WTC11 (cell line): Measurements from ENCODE around the gene ZNF860. TPM values are rescaled to one million over a fixed set of nuclear protein-coding genes. Genes with fewer than 3 reads are reported as not detected.

Source experiments
- ATAC-seq: fragments of 200-7000 bp; cut with Tn5 transposase; 2 replicates; pipeline ENCODE4 v1.10.0; 2021; ENCODE audit warnings: mild to moderate bottlenecking, moderate library complexity
- CTCF ChIA-PET: fragments of 300-600 bp; sonication (Branson Sonifier 250); formaldehyde crosslinking; loops from one replicate; lab custom pipeline; 2021; ENCODE audit warnings: antibody characterized with exemption; lab: Charles Lee
- POLR2A ChIA-PET: fragments of 350-600 bp; sonication (Branson Sonifier 250); formaldehyde crosslinking; loops from one replicate; lab custom pipeline; 2021; ENCODE audit warnings: antibody characterized with exemption; lab: Charles Lee
- DNase-seq: peaks from one replicate; pipeline ENCODE4 v3.0.0; 2021; ENCODE audit warnings: low spot score
- H3K27ac Mint-ChIP-seq: 2 replicates; pipeline ENCODE4 v1.8.0; 2021; ENCODE audit warnings: mixed read lengths
- H3K27me3 Mint-ChIP-seq: 2 replicates; pipeline ENCODE4 v1.8.0; 2021; ENCODE audit warnings: low read depth, mild to moderate bottlenecking, moderate library complexity, mixed read lengths
- H3K36me3 Mint-ChIP-seq: 2 replicates; pipeline ENCODE4 v1.8.0; 2021; ENCODE audit warnings: mixed read lengths
- H3K4me1 Mint-ChIP-seq: 2 replicates; pipeline ENCODE4 v1.8.0; 2022; ENCODE audit warnings: mixed read lengths
- H3K4me3 Mint-ChIP-seq: 2 replicates; pipeline ENCODE4 v1.8.0; 2021; ENCODE audit warnings: mild to moderate bottlenecking, moderate library complexity, mixed read lengths
- H3K9me3 Mint-ChIP-seq: 2 replicates; pipeline ENCODE4 v1.8.0; 2021; ENCODE audit warnings: mixed read lengths
- ATF1 ChIP-seq: sonication (generic); formaldehyde crosslinking; IDR thresholded peaks from 2 replicates; pipeline ENCODE4 v1.8.1; 2023; ENCODE audit warnings: mild to moderate bottlenecking, moderate library complexity, missing genetic modification reagents
- GABPB1 ChIP-seq: sonication (generic); formaldehyde crosslinking; IDR thresholded peaks from 2 replicates; pipeline ENCODE4 v1.8.1; 2023; ENCODE audit warnings: mild to moderate bottlenecking, missing genetic modification reagents
- GTF2I ChIP-seq: fragments of 250-450 bp; sonication (Bioruptor Pico); conservative IDR thresholded peaks from 2 replicates; pipeline ENCODE4 v1.4.0; 2021; ENCODE audit warnings: mild to moderate bottlenecking
- JUN ChIP-seq: sonication (generic); formaldehyde crosslinking; IDR thresholded peaks from 2 replicates; pipeline ENCODE4 v1.8.0; 2023; ENCODE audit warnings: mild to moderate bottlenecking, missing genetic modification reagents
- KAT7 ChIP-seq: sonication (generic); formaldehyde crosslinking; IDR thresholded peaks from 2 replicates; pipeline ENCODE4 v1.8.1; 2023; ENCODE audit warnings: missing genetic modification reagents, mild to moderate bottlenecking, borderline replicate concordance
- NFE2L1 ChIP-seq: sonication (generic); formaldehyde crosslinking; IDR thresholded peaks from 2 replicates; pipeline ENCODE4 v1.8.1; 2023; ENCODE audit warnings: missing genetic modification reagents
- NFYB ChIP-seq: sonication (generic); formaldehyde crosslinking; conservative IDR thresholded peaks from 2 replicates; pipeline ENCODE4 v1.8.0; 2022; ENCODE audit warnings: low read depth, missing genetic modification reagents
- NR3C1 ChIP-seq: sonication (generic); formaldehyde crosslinking; conservative IDR thresholded peaks from 2 replicates; pipeline ENCODE4 v1.8.1; 2023; ENCODE audit warnings: low read depth, mild to moderate bottlenecking, missing genetic modification reagents
- SMAD3 ChIP-seq: sonication (generic); formaldehyde crosslinking; IDR thresholded peaks from 2 replicates; pipeline ENCODE4 v1.8.0; 2022; ENCODE audit warnings: missing genetic modification reagents, mild to moderate bottlenecking, borderline replicate concordance
- TCF7 ChIP-seq: sonication (generic); formaldehyde crosslinking; IDR thresholded peaks from 2 replicates; pipeline ENCODE4 v1.8.0; 2022; ENCODE audit warnings: mild to moderate bottlenecking, low read depth, missing genetic modification reagents, moderate library complexity
- ZNF416 ChIP-seq: fragments of 250-450 bp; sonication (Bioruptor Pico); IDR thresholded peaks from 2 replicates; pipeline ENCODE4 v1.9.0; 2021; ENCODE audit warnings: mild to moderate bottlenecking, inconsistent platforms
- total RNA-seq: library from RNA; stranded (reverse); gene quantifications from 3 replicates; pipeline ENCODE4 v1.2.3, GENCODE V29; 2021
- TF ChIP-seq, protein P1 (sequence below): sonication (generic); formaldehyde crosslinking; IDR thresholded peaks from 2 replicates; pipeline ENCODE4 v1.8.0; 2022; ENCODE audit warnings: mild to moderate bottlenecking, missing genetic modification reagents
- TF ChIP-seq, protein P2 (sequence below): sonication (generic); formaldehyde crosslinking; IDR thresholded peaks from 2 replicates; pipeline ENCODE4 v1.8.0; 2022; ENCODE audit warnings: mild to moderate bottlenecking, missing genetic modification reagents
- TF ChIP-seq, protein P3 (sequence below): fragments of 250-450 bp; sonication (Bioruptor Pico); IDR thresholded peaks from 2 replicates; pipeline ENCODE4 v1.9.0; 2021; ENCODE audit warnings: mild to moderate bottlenecking, borderline replicate concordance
- TF ChIP-seq, protein P4 (sequence below): fragments of 250-450 bp; sonication (Bioruptor Pico); IDR thresholded peaks from 2 replicates; pipeline ENCODE4 v1.9.0; 2021; ENCODE audit warnings: mild to moderate bottlenecking
- TF ChIP-seq, protein P5 (sequence below): sonication (generic); formaldehyde crosslinking; IDR thresholded peaks from 2 replicates; pipeline ENCODE4 v1.8.0; 2023; ENCODE audit warnings: missing genetic modification reagents
- TF ChIP-seq, protein P6 (sequence below): sonication (generic); formaldehyde crosslinking; IDR thresholded peaks from 2 replicates; pipeline ENCODE4 v1.8.1; 2022; ENCODE audit warnings: low read depth, missing genetic modification reagents, borderline replicate concordance
- TF ChIP-seq, protein P7 (sequence below): sonication (generic); formaldehyde crosslinking; IDR thresholded peaks from 2 replicates; pipeline ENCODE4 v1.8.1; 2022; ENCODE audit warnings: low read depth, mild to moderate bottlenecking, moderate library complexity, missing genetic modification reagents, borderline replicate concordance
- TF ChIP-seq, protein P8 (sequence below): fragments of 250-450 bp; sonication (Bioruptor Pico); IDR thresholded peaks from 2 replicates; pipeline ENCODE4 v1.9.0; 2021; ENCODE audit warnings: moderate library complexity, mild to moderate bottlenecking, inconsistent platforms, borderline replicate concordance
- TF ChIP-seq, protein P9 (sequence below): sonication (generic); formaldehyde crosslinking; conservative IDR thresholded peaks from 2 replicates; pipeline ENCODE4 v1.8.1; 2022; ENCODE audit warnings: mild to moderate bottlenecking, missing genetic modification reagents

The ZNF860 gene
- total RNA-seq, 1 experiment from 2014 or later, result 6.5 TPM

DNA sequence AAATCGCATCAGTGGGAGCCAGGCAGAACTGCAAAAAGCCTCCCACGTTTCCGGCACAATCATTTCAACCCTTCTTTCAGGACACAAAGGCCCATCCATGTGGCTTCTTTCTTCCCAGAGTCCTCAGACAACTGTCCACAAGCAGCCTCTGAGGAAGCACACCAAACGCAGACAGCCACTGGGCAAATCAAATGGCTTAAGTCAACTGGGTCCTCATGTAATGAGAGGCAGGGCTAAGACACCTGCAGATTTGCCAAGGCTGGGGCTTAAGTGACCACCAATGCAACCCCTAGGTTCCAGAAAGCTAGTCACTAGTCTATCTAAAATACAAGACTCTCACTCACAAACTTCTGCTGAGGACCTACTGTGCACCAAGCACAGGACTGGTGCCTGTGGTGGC is 8.5 kb upstream of the ZNF860 start (continued):
- TF ChIP-seq, protein P1, sequence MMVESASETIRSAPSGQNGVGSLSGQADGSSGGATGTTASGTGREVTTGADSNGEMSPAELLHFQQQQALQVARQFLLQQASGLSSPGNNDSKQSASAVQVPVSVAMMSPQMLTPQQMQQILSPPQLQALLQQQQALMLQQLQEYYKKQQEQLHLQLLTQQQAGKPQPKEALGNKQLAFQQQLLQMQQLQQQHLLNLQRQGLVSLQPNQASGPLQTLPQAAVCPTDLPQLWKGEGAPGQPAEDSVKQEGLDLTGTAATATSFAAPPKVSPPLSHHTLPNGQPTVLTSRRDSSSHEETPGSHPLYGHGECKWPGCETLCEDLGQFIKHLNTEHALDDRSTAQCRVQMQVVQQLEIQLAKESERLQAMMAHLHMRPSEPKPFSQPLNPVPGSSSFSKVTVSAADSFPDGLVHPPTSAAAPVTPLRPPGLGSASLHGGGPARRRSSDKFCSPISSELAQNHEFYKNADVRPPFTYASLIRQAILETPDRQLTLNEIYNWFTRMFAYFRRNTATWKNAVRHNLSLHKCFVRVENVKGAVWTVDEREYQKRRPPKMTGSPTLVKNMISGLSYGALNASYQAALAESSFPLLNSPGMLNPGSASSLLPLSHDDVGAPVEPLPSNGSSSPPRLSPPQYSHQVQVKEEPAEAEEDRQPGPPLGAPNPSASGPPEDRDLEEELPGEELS (CRISPR knock-in tag), result no peak

DNA sequence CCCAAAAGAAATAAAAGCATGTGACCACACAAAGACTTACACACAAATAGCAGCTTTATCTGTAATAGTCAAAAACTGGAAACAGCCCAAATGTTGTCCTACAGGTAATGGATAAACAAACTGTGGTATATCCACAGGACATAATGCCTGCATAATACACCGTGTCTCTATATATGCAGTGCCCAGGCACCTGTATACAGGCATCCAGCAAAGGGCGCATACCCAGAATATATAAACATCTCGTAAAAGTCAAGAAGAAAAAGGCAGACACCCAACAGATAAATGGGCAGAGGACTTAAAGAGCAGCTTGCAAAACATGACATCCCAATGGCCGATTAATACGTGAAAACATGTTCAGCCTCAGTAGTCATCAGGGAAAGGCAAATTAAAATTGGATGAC is 7.7 kb upstream of the ZNF860 start:
- TF ChIP-seq, protein P2, sequence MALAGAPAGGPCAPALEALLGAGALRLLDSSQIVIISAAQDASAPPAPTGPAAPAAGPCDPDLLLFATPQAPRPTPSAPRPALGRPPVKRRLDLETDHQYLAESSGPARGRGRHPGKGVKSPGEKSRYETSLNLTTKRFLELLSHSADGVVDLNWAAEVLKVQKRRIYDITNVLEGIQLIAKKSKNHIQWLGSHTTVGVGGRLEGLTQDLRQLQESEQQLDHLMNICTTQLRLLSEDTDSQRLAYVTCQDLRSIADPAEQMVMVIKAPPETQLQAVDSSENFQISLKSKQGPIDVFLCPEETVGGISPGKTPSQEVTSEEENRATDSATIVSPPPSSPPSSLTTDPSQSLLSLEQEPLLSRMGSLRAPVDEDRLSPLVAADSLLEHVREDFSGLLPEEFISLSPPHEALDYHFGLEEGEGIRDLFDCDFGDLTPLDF, result no peak
- TF ChIP-seq GTF2I (CRISPR knock-in tag) (no peak), GABPB1 (CRISPR knock-in tag) (no peak), KAT7 (no peak), SMAD3 (no peak), NFYB (no peak), NR3C1 (CRISPR knock-in tag) (no peak), ZNF416 (CRISPR knock-in tag) (no peak), NFE2L1 (CRISPR knock-in tag) (no peak), JUN (CRISPR knock-in tag) (no peak), ATF1 (no peak), TCF7 (CRISPR knock-in tag) (no peak)
- TF ChIP-seq, protein P3, sequence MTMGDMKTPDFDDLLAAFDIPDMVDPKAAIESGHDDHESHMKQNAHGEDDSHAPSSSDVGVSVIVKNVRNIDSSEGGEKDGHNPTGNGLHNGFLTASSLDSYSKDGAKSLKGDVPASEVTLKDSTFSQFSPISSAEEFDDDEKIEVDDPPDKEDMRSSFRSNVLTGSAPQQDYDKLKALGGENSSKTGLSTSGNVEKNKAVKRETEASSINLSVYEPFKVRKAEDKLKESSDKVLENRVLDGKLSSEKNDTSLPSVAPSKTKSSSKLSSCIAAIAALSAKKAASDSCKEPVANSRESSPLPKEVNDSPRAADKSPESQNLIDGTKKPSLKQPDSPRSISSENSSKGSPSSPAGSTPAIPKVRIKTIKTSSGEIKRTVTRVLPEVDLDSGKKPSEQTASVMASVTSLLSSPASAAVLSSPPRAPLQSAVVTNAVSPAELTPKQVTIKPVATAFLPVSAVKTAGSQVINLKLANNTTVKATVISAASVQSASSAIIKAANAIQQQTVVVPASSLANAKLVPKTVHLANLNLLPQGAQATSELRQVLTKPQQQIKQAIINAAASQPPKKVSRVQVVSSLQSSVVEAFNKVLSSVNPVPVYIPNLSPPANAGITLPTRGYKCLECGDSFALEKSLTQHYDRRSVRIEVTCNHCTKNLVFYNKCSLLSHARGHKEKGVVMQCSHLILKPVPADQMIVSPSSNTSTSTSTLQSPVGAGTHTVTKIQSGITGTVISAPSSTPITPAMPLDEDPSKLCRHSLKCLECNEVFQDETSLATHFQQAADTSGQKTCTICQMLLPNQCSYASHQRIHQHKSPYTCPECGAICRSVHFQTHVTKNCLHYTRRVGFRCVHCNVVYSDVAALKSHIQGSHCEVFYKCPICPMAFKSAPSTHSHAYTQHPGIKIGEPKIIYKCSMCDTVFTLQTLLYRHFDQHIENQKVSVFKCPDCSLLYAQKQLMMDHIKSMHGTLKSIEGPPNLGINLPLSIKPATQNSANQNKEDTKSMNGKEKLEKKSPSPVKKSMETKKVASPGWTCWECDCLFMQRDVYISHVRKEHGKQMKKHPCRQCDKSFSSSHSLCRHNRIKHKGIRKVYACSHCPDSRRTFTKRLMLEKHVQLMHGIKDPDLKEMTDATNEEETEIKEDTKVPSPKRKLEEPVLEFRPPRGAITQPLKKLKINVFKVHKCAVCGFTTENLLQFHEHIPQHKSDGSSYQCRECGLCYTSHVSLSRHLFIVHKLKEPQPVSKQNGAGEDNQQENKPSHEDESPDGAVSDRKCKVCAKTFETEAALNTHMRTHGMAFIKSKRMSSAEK (CRISPR knock-in tag), result no peak
- TF ChIP-seq, protein P4, sequence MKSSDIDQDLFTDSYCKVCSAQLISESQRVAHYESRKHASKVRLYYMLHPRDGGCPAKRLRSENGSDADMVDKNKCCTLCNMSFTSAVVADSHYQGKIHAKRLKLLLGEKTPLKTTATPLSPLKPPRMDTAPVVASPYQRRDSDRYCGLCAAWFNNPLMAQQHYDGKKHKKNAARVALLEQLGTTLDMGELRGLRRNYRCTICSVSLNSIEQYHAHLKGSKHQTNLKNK (CRISPR knock-in tag), result no peak
- TF ChIP-seq, protein P5, sequence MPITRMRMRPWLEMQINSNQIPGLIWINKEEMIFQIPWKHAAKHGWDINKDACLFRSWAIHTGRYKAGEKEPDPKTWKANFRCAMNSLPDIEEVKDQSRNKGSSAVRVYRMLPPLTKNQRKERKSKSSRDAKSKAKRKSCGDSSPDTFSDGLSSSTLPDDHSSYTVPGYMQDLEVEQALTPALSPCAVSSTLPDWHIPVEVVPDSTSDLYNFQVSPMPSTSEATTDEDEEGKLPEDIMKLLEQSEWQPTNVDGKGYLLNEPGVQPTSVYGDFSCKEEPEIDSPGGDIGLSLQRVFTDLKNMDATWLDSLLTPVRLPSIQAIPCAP (CRISPR knock-in tag), result no peak
- TF ChIP-seq, protein P6, sequence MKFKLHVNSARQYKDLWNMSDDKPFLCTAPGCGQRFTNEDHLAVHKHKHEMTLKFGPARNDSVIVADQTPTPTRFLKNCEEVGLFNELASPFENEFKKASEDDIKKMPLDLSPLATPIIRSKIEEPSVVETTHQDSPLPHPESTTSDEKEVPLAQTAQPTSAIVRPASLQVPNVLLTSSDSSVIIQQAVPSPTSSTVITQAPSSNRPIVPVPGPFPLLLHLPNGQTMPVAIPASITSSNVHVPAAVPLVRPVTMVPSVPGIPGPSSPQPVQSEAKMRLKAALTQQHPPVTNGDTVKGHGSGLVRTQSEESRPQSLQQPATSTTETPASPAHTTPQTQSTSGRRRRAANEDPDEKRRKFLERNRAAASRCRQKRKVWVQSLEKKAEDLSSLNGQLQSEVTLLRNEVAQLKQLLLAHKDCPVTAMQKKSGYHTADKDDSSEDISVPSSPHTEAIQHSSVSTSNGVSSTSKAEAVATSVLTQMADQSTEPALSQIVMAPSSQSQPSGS (CRISPR knock-in tag), result no peak
- TF ChIP-seq, protein P7, sequence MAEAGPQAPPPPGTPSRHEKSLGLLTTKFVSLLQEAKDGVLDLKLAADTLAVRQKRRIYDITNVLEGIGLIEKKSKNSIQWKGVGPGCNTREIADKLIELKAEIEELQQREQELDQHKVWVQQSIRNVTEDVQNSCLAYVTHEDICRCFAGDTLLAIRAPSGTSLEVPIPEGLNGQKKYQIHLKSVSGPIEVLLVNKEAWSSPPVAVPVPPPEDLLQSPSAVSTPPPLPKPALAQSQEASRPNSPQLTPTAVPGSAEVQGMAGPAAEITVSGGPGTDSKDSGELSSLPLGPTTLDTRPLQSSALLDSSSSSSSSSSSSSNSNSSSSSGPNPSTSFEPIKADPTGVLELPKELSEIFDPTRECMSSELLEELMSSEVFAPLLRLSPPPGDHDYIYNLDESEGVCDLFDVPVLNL (CRISPR knock-in tag), result no peak
- TF ChIP-seq, protein P8, sequence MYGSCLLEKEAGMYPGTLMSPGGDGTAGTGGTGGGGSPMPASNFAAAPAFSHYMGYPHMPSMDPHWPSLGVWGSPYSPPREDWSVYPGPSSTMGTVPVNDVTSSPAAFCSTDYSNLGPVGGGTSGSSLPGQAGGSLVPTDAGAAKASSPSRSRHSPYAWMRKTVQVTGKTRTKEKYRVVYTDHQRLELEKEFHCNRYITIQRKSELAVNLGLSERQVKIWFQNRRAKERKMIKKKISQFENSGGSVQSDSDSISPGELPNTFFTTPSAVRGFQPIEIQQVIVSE (CRISPR knock-in tag), result no peak
- TF ChIP-seq, protein P9, sequence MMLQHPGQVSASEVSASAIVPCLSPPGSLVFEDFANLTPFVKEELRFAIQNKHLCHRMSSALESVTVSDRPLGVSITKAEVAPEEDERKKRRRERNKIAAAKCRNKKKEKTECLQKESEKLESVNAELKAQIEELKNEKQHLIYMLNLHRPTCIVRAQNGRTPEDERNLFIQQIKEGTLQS, result no peak
- CTCF ChIA-PET, result no interaction called here
- no peak for ATAC-seq

More for the DNA sequence above, 7.7 kb upstream of the ZNF860 start:
- DNase-seq, result no peak
- Mint-ChIP-seq H3K36me3 (peaks cover 13% of the 10 kb centered on the region), H3K9me3 (no peaks in the 10 kb centered on the region), H3K4me3 (no peak overlapping the region), H3K4me1 (peaks cover 81% of the 10 kb centered on the region), H3K27ac (no peak overlapping the region), H3K27me3 (no peaks in the 10 kb centered on the region)
- POLR2A ChIA-PET, result no interaction called here
